ENCODE measurements around the gene ATPAF2.

- TF ChIP-seq EZH2phosphoT487 (IDR thresholded peaks at IDR 0.05; ENCODE audit: insufficient read depth, low read depth) (no peak), EZH2 (IDR thresholded peaks at IDR 0.05; ENCODE audit: insufficient read depth, poor library complexity, severe bottlenecking) (no peak)
Observed at GRCh38 chr17:18004884-18005305, 34.1 kb downstream of the ATPAF2 start.

All from GM23248 (cell line).